IMR-90 (cell line): ENCODE results near the gene KBTBD4. TPM values are rescaled to one million over a fixed set of nuclear protein-coding genes. Genes with fewer than 3 reads are reported as not detected.

Experiments
- ATAC-seq: fragments of 200-7000 bp; cut with Tn5 transposase; 2 replicates; pipeline ENCODE4 v1.9.1; 2020; ENCODE audit warnings: low read depth, mild to moderate bottlenecking, moderate library complexity
- BruUV-seq: library from RNA; stranded (reverse); fragments of 400-500 nt; replicated peaks from 2 replicates; lab custom pipeline; 2021; lab: Mats Ljungman, UMichigan
- CTCF ChIA-PET: fragments of 300-600 bp; formaldehyde crosslinking; extraction: SDS; loops from one replicate; lab custom pipeline; 2021; ENCODE audit warnings: antibody characterized with exemption; lab: Yijun Ruan, JAX
- POLR2A ChIA-PET: fragments of 300-600 bp; sonication (Branson Sonifier 250); formaldehyde crosslinking; loops from one replicate; lab custom pipeline; 2022; ENCODE audit warnings: antibody characterized with exemption; ENCODE audit not compliant: unreplicated experiment; lab: Charles Lee
- DNase-seq: peaks from one replicate; pipeline ENCODE4 v3.0.0; 2013
- H2AFZ ChIP-seq: replicated peaks from 2 replicates; pipeline ENCODE3; 2013; ENCODE audit warnings: low read length, mild to moderate bottlenecking; ENCODE audit not compliant: poor library complexity
- H2AK5ac ChIP-seq: 2 replicates; pipeline ENCODE4 v1.6.1; 2013; ENCODE audit warnings: low read depth, low read length, inconsistent platforms
- H2AK9ac ChIP-seq: replicated peaks from 2 replicates; pipeline ENCODE3; 2013; ENCODE audit warnings: mild to moderate bottlenecking, low read depth, low read length, moderate library complexity; ENCODE audit not compliant: poor library complexity
- H2BK120ac ChIP-seq: 2 replicates; pipeline ENCODE4 v1.6.1; 2013; ENCODE audit warnings: low read depth, low read length, inconsistent platforms
- H2BK15ac ChIP-seq: 3 replicates; pipeline ENCODE4 v1.6.1; 2013; ENCODE audit warnings: low read depth, low read length, inconsistent platforms
- H2BK20ac ChIP-seq: 2 replicates; pipeline ENCODE4 v1.6.1; 2013; ENCODE audit warnings: low read depth, mild to moderate bottlenecking, inconsistent platforms, low read length, moderate library complexity
- H2BK5ac ChIP-seq: 2 replicates; pipeline ENCODE4 v1.6.1; 2013; ENCODE audit warnings: mild to moderate bottlenecking, low read depth, low read length, inconsistent platforms; ENCODE audit not compliant: poor library complexity, severe bottlenecking
- H3K14ac ChIP-seq: replicated peaks from 2 replicates; pipeline ENCODE4 v1.6.1; 2013; ENCODE audit warnings: low read depth, low read length, inconsistent platforms
- H3K18ac ChIP-seq: 2 replicates; pipeline ENCODE4 v1.6.1; 2013; ENCODE audit warnings: low read depth, low read length, control low read depth
- H3K23ac ChIP-seq: 2 replicates; pipeline ENCODE4 v1.6.1; 2013; ENCODE audit warnings: low read depth, low read length, inconsistent platforms
- H3K27ac ChIP-seq: 2 replicates; pipeline ENCODE4 v1.5.1; 2013; ENCODE audit warnings: mild to moderate bottlenecking, control low read depth, low read length; ENCODE audit not compliant: insufficient read depth
- H3K27me3 ChIP-seq: 2 replicates; pipeline ENCODE4 v1.6.1; 2013; ENCODE audit warnings: low read length; ENCODE audit not compliant: control insufficient read depth, insufficient read depth
- H3K36me3 ChIP-seq: 2 replicates; pipeline ENCODE4 v1.6.1; 2013; ENCODE audit warnings: low read length, mixed read lengths; ENCODE audit not compliant: control insufficient read depth, insufficient read depth
- H3K4ac ChIP-seq: 2 replicates; pipeline ENCODE4 v1.6.1; 2013; ENCODE audit warnings: low read depth, low read length, inconsistent platforms
- H3K4me1 ChIP-seq: 2 replicates; pipeline ENCODE4 v1.6.1; 2013; ENCODE audit warnings: low read length, mixed read lengths; ENCODE audit not compliant: control insufficient read depth, insufficient read depth
- H3K4me2 ChIP-seq: 2 replicates; pipeline ENCODE4 v1.6.1; 2013; ENCODE audit warnings: low read depth, mild to moderate bottlenecking, control low read depth, low read length, moderate library complexity
- H3K4me3 ChIP-seq: 2 replicates; pipeline ENCODE4 v1.5.1; 2013; ENCODE audit warnings: low read depth, mild to moderate bottlenecking, control low read depth, low read length, moderate library complexity; ENCODE audit not compliant: insufficient read depth
- H3K56ac ChIP-seq: 2 replicates; pipeline ENCODE4 v1.6.1; 2013; ENCODE audit warnings: low read length, inconsistent platforms; ENCODE audit not compliant: insufficient read depth; ENCODE audit errors: extremely low read depth
- H3K79me1 ChIP-seq, 2 experiments: 2 replicates each; pipeline ENCODE4 v1.6.1; 2013; ENCODE audit warnings: low read length in 2 of 2, inconsistent platforms in 1 of 2, low read depth in 1 of 2
- H3K9ac ChIP-seq: 2 replicates; pipeline ENCODE4 v1.6.1; 2013; ENCODE audit warnings: low read depth, low read length, control low read depth
- H3K9me1 ChIP-seq: 2 replicates; pipeline ENCODE4 v1.6.1; 2013; ENCODE audit warnings: low read length, inconsistent platforms; ENCODE audit not compliant: insufficient read depth
- H3K9me3 ChIP-seq: 2 replicates; pipeline ENCODE4 v1.6.1; 2013; ENCODE audit warnings: low read length; ENCODE audit not compliant: control insufficient read depth, insufficient read depth
- H4K20me1 ChIP-seq: 2 replicates; pipeline ENCODE4 v1.6.1; 2013; ENCODE audit warnings: low read length, inconsistent platforms; ENCODE audit not compliant: insufficient read depth
- H4K5ac ChIP-seq: 2 replicates; pipeline ENCODE4 v1.6.1; 2013; ENCODE audit warnings: mild to moderate bottlenecking, low read depth, low read length, control low read depth
- H4K8ac ChIP-seq, 2 experiments: 2 replicates each; pipeline ENCODE4 v1.6.1; 2013; ENCODE audit warnings: low read depth in 2 of 2, low read length in 2 of 2, control low read depth in 1 of 2, inconsistent platforms in 1 of 2
- H4K91ac ChIP-seq: 2 replicates; pipeline ENCODE4 v1.6.1; 2013; ENCODE audit warnings: low read depth, low read length, inconsistent platforms; ENCODE audit not compliant: insufficient read depth
- BHLHE40 ChIP-seq: fragments of 150-350 bp; IDR thresholded peaks from 2 replicates; pipeline ENCODE4 v1.6.1; 2016; ENCODE audit warnings: mild to moderate bottlenecking, low read depth, low read length
- FOS ChIP-seq: fragments of 150-350 bp; IDR thresholded peaks from 2 replicates; pipeline ENCODE4 v1.6.1; 2016; ENCODE audit warnings: low read depth, low read length
- POLR2A ChIP-seq: IDR thresholded peaks from 2 replicates; pipeline ENCODE4 v1.6.1; 2012; ENCODE audit warnings: mild to moderate bottlenecking, low read depth, low read length
- RAD21 ChIP-seq: IDR thresholded peaks from 2 replicates; pipeline ENCODE4 v1.6.1; 2012; ENCODE audit warnings: low read length, improper control_type of control experiment
- SMC3 ChIP-seq: fragments of 150-350 bp; IDR thresholded peaks from 2 replicates; pipeline ENCODE4 v1.6.1; 2016; ENCODE audit warnings: low read depth, mild to moderate bottlenecking, antibody characterized with exemption, low read length, moderate library complexity
- WGBS, 2 experiments: methylation state at CpG; one replicate each; pipeline versions ENCODE4 v1.1.5 to v1.1.7; 2013; ENCODE audit warnings: missing lambda C conversion rate in 2 of 2; ENCODE audit not compliant: insufficient read length in 1 of 2; ENCODE audit errors: extremely low coverage in 2 of 2; 5-methylcytosine and 5-hydroxymethylcytosine counted together
- dilution Hi-C: fragments of 300-500 bp; cut with HindIII; formaldehyde crosslinking; loops from one replicate; pipeline ENCODE4 v1.14.3; 2018; ENCODE audit warnings: low sequenced_read_pairs; ENCODE audit not compliant: unreplicated experiment
- in situ Hi-C: fragments of 300-500 bp; cut with MboI; formaldehyde crosslinking; loops from 3 replicates; pipeline ENCODE4 v1.14.3; 2019; ENCODE audit warnings: low sequenced_read_pairs, inconsistent platforms, mixed read lengths
- intact Hi-C: fragments of 100-400 bp; cut with micrococcal nuclease; formaldehyde crosslinking; loops from 2 replicates; pipeline ENCODE4 v1.10.0; 2022
- polyA plus RNA-seq, 3 experiments: library from polyadenylated mRNA; depleted of rRNA; stranded (reverse); fragments of >200 nt; gene quantifications; 2 replicates each; pipeline ENCODE4 v1.2.3, GENCODE V29; 2012; ENCODE audit warnings: low replicate concordance in 1 of 3
- total RNA-seq: library from RNA; depleted of rRNA; stranded (reverse); fragments of >200 nt; gene quantifications from 2 replicates; pipeline ENCODE4 v1.2.3, GENCODE V29; 2012

KBTBD4 gene
- total and polyA plus RNA-seq, 2 of the 4 experiments (the other 2 are of a cell fraction) = 14.9 to 41.6 TPM

DNA sequence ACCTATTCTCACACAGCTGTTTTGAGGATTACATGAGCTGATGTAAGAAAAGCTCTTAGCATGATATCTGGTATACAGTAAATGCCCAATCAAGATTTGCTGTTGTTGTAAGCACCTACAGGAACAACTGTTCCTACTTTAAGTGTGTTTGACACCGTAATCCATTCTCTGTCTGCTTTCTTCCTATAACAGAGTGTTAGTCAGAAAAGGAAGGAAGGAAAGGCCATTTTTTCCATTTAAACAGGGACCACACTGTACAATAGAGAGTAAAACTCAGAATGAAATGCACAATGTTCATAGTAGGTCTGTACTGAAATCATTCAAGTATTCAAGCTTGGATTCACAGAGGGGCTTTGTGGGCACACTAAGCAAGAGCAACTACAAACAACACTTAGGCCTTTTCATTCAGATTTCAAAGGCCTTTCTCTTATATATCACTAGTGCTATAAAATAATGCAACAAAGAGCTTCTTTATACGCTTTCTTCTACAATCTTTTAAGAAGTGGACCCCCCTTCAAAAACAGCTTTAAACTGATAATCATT, 42.1 kb upstream of the KBTBD4 start:
- H3K9ac ChIP-seq = no peak overlapping the region
- H2BK120ac ChIP-seq = no peak overlapping the region
- BruUV-seq = no TSS peak
- H2BK5ac ChIP-seq = no peak overlapping the region
- 0 out of 2 replicates have a peak, but pooled peaks cover 3% of the 10 kb centered on the region for H3K9me1 ChIP-seq
- H4K5ac ChIP-seq = no peak overlapping the region
- POLR2A ChIA-PET = no interaction called here
- H3K4me3 ChIP-seq = no peak overlapping the region
- H4K91ac ChIP-seq = no peak overlapping the region
- H3K36me3 ChIP-seq = peaks cover 27% of the 10 kb centered on the region
- H3K4me1 ChIP-seq = peaks cover 4% of the 10 kb centered on the region
- H3K27ac ChIP-seq = no peak overlapping the region
- no peaks in the 10 kb centered on the region for H3K27me3 ChIP-seq
- no peak overlapping the region for H3K23ac ChIP-seq
- H3K9me3 ChIP-seq = no peaks in the 10 kb centered on the region
- no peak for TF ChIP-seq BHLHE40
- TF ChIP-seq FOS = no peak
- TF ChIP-seq POLR2A = no peak
- no peak for TF ChIP-seq SMC3
- no peak for TF ChIP-seq RAD21
- H2AK5ac ChIP-seq = no peak overlapping the region
- DNase-seq = no peak
- no peak for ATAC-seq
- intact Hi-C loops = loop anchor here (10.0 kb wide), 1 partner anchor 204 kb away; no protein-coding TSS in a partner anchor
- H3K18ac ChIP-seq = no peak overlapping the region
- no peak overlapping the region for H2BK15ac ChIP-seq
- dilution Hi-C loops = no loop called here
- in situ Hi-C loops = no loop called here
- WGBS, 2 experiments = no CpG with 5 or more reads among the region's 2 CpGs
- CTCF ChIA-PET = interaction anchor here (1.4 kb wide), 1 partner anchor 17 kb away, joined by 3 read pairs; no protein-coding TSS in a partner anchor
- H3K14ac ChIP-seq = no peak overlapping the region
- H4K20me1 ChIP-seq = peaks cover 9% of the 10 kb centered on the region
- no peak overlapping the region for H4K8ac ChIP-seq
- H3K56ac ChIP-seq = no peak overlapping the region
- peaks cover 0 to 9% of the 10 kb centered on the region in 2 experiments; a peak in 1 of 4 replicates for H3K79me1 ChIP-seq
- H2BK20ac ChIP-seq = no peak overlapping the region
- no peak overlapping the region for H2AFZ ChIP-seq
- H2AK9ac ChIP-seq = no peak overlapping the region
- no peak overlapping the region for H3K4ac ChIP-seq
- no peak overlapping the region for H3K4me2 ChIP-seq
